Activated CD8-positive, alpha-beta memory T cell treated with anti-CD3 and anti-CD28 coated beads, Interleukin-2, amount 10 ng/mL, durations not matched to agents 7 days and 5 days (primary cell): ENCODE measurements around the gene TIAM2. TPM values are rescaled to one million over a fixed set of nuclear protein-coding genes. Genes with fewer than 3 reads are reported as not detected.
A peak's percentile ranks its signal among the peaks of the same experiment; 100 is the strongest.
"Not testable (repeated sequence)": the region's sequence is repeated elsewhere in the genome, so short reads cannot be mapped to it uniquely, and the experiment has no call there.

Source experiments
- ATAC-seq: fragments of 150-1000 bp; cut with Tn5 transposase; one replicate; pipeline ENCODE4 v1.10.0; 2021; ENCODE audit warnings: moderate library complexity
- CTCF ChIA-PET: fragments of 350-600 bp; sonication (Branson Sonifier 250); formaldehyde crosslinking; loops from one replicate; lab custom pipeline; 2021; ENCODE audit warnings: antibody characterized with exemption; lab: Charles Lee
- DNase-seq: peaks from one replicate; pipeline ENCODE4 v3.0.0-alpha.2; 2020
- H3K27ac Mint-ChIP-seq: one replicate; pipeline ENCODE4 v1.8.0; 2021; ENCODE audit warnings: mild to moderate bottlenecking, mixed read lengths
- H3K27me3 Mint-ChIP-seq: one replicate; pipeline ENCODE4 v1.8.0; 2021; ENCODE audit warnings: mixed read lengths
- H3K36me3 Mint-ChIP-seq: one replicate; pipeline ENCODE4 v1.8.0; 2021; ENCODE audit warnings: mild to moderate bottlenecking, mixed read lengths
- H3K4me1 Mint-ChIP-seq: one replicate; pipeline ENCODE4 v1.8.0; 2021; ENCODE audit warnings: mixed read lengths
- H3K4me3 Mint-ChIP-seq: one replicate; pipeline ENCODE4 v1.8.0; 2021; ENCODE audit warnings: mild to moderate bottlenecking, moderate library complexity, mixed read lengths
- H3K9me3 Mint-ChIP-seq: one replicate; pipeline ENCODE4 v1.8.0; 2022; ENCODE audit warnings: low read depth, mixed read lengths
- total RNA-seq, 2 experiments: library from RNA; stranded (reverse); gene quantifications; one replicate each; pipeline ENCODE4 v1.2.3, GENCODE V29; 2021

TIAM2 gene
- total RNA-seq, 2 experiments from 2014 or later, result 6.9 to 14.6 TPM

DNA sequence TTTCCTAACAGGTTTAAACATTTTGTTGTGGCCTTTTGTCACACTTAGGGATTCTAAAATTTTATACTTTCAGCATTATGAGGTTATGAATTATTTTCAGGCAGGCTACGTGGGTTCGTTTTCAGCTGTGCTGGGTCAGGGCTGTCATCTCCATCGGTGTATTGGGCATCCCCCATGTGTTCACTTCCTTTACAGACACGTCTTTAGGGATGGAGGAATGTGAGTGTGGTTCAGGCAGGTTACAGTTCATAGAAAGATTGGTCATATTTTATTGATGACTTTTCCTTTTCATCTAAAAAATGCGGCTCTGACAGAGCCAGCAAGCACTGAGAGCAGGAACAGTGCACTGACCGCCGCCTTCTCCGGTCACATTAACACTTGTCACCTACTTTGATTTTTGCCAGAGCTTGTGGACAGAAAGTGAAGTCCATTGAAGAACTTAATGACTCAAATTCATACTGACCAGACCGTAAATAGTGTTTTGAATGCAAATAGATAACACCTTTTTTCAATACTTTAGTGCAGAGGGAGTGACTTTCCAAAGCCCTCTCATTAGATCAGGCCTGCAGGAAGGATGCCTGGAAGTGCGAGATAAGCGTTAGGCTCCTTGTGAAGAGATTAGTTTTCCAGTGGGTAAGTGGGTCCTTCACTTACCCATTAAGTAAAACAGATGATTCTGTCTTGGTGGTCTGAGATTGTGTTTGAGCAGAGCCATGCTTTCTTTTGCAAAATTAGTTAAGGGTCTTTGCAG, 113.1 kb downstream of the TIAM2 start:
- peak overlapping the region; percentile 5 for H3K27ac Mint-ChIP-seq
- H3K9me3 Mint-ChIP-seq, result no peaks in the 10 kb centered on the region
- CTCF ChIA-PET, result interaction anchor here (1.1 kb wide), 1 partner anchor 8 kb away, joined by 3 read pairs; no protein-coding TSS in a partner anchor
- H3K4me3 Mint-ChIP-seq, result peak overlapping the region; percentile 40
- DNase-seq (no peak), ATAC-seq (no peak)
- peaks cover 16% of the 10 kb centered on the region for H3K4me1 Mint-ChIP-seq
- H3K27me3 Mint-ChIP-seq, result peaks cover 2% of the 10 kb centered on the region
- peaks cover 1% of the 10 kb centered on the region for H3K36me3 Mint-ChIP-seq

DNA sequence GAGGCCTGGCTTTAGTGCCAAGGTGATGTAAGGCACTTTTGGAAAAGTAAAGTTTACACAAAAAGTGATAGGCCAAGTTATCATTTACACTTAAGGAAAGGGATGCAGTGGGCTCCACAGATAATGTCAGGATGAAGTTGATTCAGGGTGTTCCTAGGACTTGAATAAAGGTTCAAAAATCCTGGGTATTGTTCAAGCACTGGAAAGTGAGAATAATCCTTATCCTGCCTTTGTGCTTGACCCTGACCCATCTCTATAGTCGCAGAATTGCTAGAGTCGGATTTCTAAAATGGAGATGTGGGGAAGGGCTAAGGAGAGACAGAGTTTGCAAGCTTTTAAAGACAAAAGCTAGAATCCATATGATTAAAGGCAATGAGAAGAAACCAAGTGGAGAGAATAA, 115.6 kb downstream of the TIAM2 start:
- CTCF ChIA-PET, result interaction anchor here (0.6 to 1.2 kb wide), 2 partner anchors 13 to 23 kb away, joined by 3 read pairs; no protein-coding TSS in a partner anchor
- no peaks in the 10 kb centered on the region for H3K9me3 Mint-ChIP-seq
- H3K4me3 Mint-ChIP-seq, result no peak overlapping the region
- no peak overlapping the region for H3K27ac Mint-ChIP-seq
- H3K27me3 Mint-ChIP-seq, result peaks cover 2% of the 10 kb centered on the region
- DNase-seq (no peak), ATAC-seq (no peak)
- H3K4me1 Mint-ChIP-seq, result peaks cover 10% of the 10 kb centered on the region
- H3K36me3 Mint-ChIP-seq, result peaks cover 1% of the 10 kb centered on the region

DNA sequence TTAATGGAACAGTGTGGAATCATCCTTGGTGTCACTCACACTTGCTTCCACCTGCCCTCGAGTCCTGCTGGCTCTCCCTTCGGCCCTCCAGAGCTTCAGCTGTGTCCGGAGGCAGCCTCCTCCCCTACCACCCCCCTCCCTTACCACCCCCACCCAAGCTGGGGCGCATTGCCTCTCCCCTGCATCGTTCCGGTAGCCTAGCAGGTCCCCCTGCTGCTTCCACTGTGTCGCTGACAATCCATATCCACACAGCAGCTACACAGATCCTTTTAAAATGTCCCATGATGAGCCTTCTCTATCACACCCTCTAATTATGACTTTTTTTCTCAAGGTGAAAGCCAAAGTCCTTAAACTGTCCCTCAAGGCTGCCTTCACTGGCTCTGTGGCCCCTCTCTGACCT, 117.6 kb downstream of the TIAM2 start:
- CTCF ChIA-PET, result no interaction called here
- Mint-ChIP-seq H3K36me3 (peaks cover 1% of the 10 kb centered on the region), H3K4me1 (peaks cover 9% of the 10 kb centered on the region), H3K27me3 (peaks cover 2% of the 10 kb centered on the region), H3K4me3 (no peak overlapping the region), H3K27ac (no peak overlapping the region), H3K9me3 (no peaks in the 10 kb centered on the region)
- no peak for DNase-seq
- ATAC-seq, result no peak

DNA sequence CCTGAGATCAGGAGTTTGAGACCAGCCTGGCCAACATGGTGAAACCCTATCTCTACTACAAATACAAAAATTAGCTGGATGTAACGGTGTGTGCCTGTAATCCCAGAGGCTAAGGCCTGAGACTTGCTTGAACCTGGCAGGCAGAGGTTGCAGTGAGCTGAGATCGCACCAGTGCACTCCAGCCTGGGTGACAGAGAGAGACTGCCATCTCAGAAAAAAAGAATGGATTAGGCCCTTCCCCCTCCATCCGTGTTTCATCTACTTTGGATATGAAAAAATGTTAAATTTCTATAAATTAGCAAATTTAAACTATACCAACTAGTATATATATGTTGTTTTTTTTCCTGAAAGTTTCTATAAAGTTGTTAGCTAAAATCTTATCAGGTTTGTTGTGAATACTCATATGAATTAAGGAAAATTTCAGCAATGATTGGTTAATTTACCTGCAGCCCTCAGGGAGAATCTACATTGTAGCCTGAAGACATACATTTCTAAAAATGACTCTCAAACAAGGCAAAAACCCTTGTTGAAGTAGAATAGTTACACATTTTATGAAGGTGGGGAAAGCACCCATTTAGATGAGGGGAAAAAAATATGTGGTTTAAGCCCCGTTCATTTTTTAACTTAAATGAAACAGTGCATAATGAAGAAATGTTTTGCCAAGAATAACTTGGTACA, 120.9 kb downstream of the TIAM2 start:
- Mint-ChIP-seq H3K36me3 (peaks cover 1% of the 10 kb centered on the region), H3K27me3 (peaks cover 2% of the 10 kb centered on the region), H3K4me3 (no peak overlapping the region), H3K4me1 (peaks cover 7% of the 10 kb centered on the region), H3K27ac (no peak overlapping the region), H3K9me3 (no peaks in the 10 kb centered on the region)
- CTCF ChIA-PET, result interaction anchor here (1.0 kb wide), 2 partner anchors 8 to 159 kb away, joined by 3 read pairs; no protein-coding TSS in a partner anchor
- ATAC-seq (no peak), DNase-seq (no peak)

DNA sequence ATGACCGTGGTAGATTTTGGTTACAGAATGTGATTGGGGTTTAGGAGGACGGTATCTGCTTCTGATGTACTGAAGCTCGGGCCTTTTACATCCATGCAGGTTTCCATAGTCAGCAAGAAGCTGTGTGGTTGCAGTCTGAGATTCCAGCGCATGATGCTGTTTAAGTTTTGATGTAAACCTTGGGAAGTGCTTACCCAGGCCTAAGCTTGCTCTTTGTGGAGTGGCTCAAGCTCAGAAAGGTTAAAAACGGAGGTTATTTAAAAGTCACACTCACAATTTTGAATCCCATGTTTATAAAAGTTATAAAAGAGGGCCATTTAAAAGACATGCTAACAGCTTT, 121.4 kb downstream of the TIAM2 start:
- Mint-ChIP-seq H3K36me3 (peaks cover 1% of the 10 kb centered on the region), H3K4me1 (peaks cover 7% of the 10 kb centered on the region), H3K4me3 (no peak overlapping the region), H3K9me3 (no peaks in the 10 kb centered on the region), H3K27ac (no peak overlapping the region), H3K27me3 (peaks cover 2% of the 10 kb centered on the region)
- no peak for ATAC-seq
- CTCF ChIA-PET, result interaction anchor here (1.0 kb wide), 2 partner anchors 8 to 160 kb away, joined by 3 read pairs; no protein-coding TSS in a partner anchor
- DNase-seq, result no peak

DNA sequence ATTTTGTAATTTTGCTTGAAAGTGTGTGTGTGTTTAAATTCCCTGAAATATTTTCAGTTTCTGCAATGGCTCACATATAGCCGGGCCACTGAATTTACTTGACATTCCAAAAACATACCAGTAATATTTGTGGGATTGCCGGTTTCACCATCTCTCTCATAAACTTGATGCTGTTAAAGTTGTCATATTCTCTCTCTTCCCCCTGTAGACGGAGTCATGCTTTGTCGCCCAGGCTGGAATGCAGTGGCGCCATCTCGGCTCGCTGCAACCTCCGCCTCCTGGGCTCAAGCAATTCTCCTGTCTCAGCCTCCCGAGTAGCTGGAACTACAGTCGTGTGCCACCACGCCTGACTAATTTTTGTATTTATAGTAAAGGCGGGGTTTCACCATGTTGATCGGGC, 122.1 kb downstream of the TIAM2 start:
- Mint-ChIP-seq H3K4me1 (peaks cover 7% of the 10 kb centered on the region), H3K9me3 (no peaks in the 10 kb centered on the region), H3K36me3 (no peaks in the 10 kb centered on the region), H3K27me3 (no peaks in the 10 kb centered on the region), H3K27ac (no peak overlapping the region), H3K4me3 (no peak overlapping the region)
- ATAC-seq (no peak), DNase-seq (no peak)
- CTCF ChIA-PET, result interaction anchor here (1.0 kb wide), 1 partner anchor 161 kb away, joined by 3 read pairs; no protein-coding TSS in a partner anchor

DNA sequence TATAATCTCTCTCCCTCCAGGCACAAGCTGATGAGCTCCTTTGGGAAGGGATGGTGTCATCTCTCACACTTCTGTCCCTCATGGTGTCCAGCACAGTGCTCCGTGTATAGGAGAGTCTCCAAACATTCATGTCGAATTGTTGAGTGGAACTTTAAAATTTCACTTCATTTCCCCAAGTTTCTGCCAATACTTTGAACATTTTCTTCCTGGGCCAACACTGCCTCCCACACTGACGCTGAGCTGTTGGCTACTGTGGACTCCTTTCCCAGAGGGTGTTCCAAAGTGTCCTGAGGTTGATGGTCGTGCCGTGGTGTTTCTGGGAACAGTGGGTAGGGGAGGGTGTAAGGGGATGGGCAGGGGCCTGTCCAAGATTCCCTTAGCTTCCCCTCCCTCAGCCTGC, 122.7 kb downstream of the TIAM2 start:
- ATAC-seq (no peak), DNase-seq (no peak)
- Mint-ChIP-seq H3K4me1 (peaks cover 7% of the 10 kb centered on the region), H3K4me3 (no peak overlapping the region), H3K9me3 (no peaks in the 10 kb centered on the region), H3K27ac (no peak overlapping the region), H3K27me3 (no peaks in the 10 kb centered on the region), H3K36me3 (no peaks in the 10 kb centered on the region)
- CTCF ChIA-PET, result interaction anchor here (0.6 kb wide), 1 partner anchor 130 kb away, joined by 3 read pairs; no protein-coding TSS in a partner anchor

DNA sequence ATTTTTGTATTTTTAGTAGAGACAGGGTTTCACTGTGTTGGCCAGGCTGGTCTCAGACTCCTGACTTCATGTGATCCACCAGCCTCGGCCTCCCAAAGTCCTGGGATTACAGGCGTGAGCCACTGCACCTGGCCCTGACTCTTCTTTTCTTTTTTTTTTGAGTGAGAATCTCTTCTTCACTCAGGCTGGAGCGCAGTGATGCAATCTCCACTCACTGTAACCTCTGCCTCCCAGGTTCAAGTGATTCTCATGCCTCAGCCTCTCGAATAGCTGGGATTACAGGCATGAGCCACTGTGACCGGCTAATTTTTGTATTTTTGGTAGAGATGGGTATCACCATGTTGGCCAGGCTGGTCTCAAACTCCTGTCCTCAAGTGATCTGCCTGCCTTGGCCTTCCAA, 124.1 kb downstream of the TIAM2 start:
- H3K27ac Mint-ChIP-seq, H3K36me3 Mint-ChIP-seq, DNase-seq, H3K4me1 Mint-ChIP-seq, ATAC-seq, H3K4me3 Mint-ChIP-seq, CTCF ChIA-PET, H3K9me3 Mint-ChIP-seq, H3K27me3 Mint-ChIP-seq: not testable (repeated sequence)

DNA sequence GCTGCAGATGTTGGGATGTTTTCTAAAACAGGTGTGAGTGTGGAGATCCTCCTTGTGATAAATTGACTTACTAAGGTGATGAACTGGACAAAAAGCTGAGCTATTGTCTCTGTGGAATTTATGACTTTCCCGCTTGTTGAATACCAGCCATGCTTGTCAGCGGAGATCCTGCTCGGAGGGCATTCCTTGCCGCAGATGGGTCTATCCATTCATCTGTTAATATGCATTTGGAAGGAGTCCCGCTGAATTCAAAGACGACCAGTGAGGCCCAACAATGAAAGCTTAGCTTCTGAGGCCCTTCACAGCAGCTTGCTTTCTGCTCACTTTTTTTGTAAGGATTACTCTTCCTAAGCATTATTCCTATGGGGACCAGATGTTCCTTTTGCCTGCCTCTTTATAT, 124.9 kb downstream of the TIAM2 start:
- ATAC-seq, result no peak
- H3K4me1 Mint-ChIP-seq, result peaks cover 7% of the 10 kb centered on the region
- H3K27ac Mint-ChIP-seq, result no peak overlapping the region
- H3K9me3 Mint-ChIP-seq, result no peaks in the 10 kb centered on the region
- DNase-seq, result no peak
- H3K36me3 Mint-ChIP-seq, result no peaks in the 10 kb centered on the region
- no peak overlapping the region for H3K4me3 Mint-ChIP-seq
- CTCF ChIA-PET, result interaction anchor here (1.1 kb wide), 1 partner anchor 16 kb away, joined by 3 read pairs; no protein-coding TSS in a partner anchor
- H3K27me3 Mint-ChIP-seq, result no peaks in the 10 kb centered on the region

DNA sequence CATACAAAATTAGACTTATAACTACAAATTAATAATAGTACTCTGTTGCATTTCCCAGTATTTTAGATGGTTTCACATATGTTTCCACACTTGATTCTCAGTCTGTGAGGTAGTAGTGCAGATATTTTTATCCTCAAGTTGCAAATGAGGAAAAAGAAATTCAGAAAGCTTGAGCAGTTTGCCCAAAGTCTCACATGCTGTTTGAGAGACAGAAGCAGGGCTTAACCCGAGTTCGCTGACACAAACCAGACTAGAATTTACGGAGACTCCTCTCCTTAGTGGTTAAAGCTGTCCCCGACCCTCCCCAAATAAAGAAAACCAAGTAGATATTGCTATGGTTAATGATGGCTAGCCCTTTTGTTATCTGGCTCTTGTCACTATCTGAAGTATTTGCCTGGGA, 126.2 kb downstream of the TIAM2 start:
- DNase-seq (no peak), ATAC-seq (no peak)
- Mint-ChIP-seq H3K4me1 (peaks cover 11% of the 10 kb centered on the region), H3K27me3 (no peaks in the 10 kb centered on the region), H3K4me3 (no peak overlapping the region), H3K9me3 (no peaks in the 10 kb centered on the region), H3K36me3 (no peaks in the 10 kb centered on the region), H3K27ac (no peak overlapping the region)
- CTCF ChIA-PET, result no interaction called here

DNA sequence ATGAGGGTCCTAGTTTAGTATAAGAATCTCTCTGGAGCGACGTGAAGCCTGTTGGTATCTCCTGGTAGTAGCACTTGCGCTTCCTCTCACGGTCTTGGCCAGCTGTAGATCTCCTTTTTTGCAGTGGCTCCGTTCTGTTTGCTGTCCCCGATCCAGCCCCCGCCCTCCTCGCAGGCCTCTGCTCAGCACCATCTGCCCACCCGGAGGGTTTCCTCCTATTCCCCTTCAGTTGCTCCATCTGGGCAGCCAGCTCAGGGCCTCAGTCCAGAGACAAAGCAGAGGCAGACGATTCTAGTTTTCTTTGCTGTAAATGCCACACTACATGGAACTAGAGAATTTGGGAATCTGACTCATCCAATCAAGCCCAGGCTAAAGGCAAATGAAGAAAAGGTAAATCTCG, 126.6 kb downstream of the TIAM2 start:
- H3K27me3 Mint-ChIP-seq, result no peaks in the 10 kb centered on the region
- no peaks in the 10 kb centered on the region for H3K9me3 Mint-ChIP-seq
- H3K4me3 Mint-ChIP-seq, result no peak overlapping the region
- no peak for DNase-seq
- CTCF ChIA-PET, result no interaction called here
- ATAC-seq, result no peak
- no peaks in the 10 kb centered on the region for H3K36me3 Mint-ChIP-seq
- peaks cover 9% of the 10 kb centered on the region for H3K4me1 Mint-ChIP-seq
- no peak overlapping the region for H3K27ac Mint-ChIP-seq

DNA sequence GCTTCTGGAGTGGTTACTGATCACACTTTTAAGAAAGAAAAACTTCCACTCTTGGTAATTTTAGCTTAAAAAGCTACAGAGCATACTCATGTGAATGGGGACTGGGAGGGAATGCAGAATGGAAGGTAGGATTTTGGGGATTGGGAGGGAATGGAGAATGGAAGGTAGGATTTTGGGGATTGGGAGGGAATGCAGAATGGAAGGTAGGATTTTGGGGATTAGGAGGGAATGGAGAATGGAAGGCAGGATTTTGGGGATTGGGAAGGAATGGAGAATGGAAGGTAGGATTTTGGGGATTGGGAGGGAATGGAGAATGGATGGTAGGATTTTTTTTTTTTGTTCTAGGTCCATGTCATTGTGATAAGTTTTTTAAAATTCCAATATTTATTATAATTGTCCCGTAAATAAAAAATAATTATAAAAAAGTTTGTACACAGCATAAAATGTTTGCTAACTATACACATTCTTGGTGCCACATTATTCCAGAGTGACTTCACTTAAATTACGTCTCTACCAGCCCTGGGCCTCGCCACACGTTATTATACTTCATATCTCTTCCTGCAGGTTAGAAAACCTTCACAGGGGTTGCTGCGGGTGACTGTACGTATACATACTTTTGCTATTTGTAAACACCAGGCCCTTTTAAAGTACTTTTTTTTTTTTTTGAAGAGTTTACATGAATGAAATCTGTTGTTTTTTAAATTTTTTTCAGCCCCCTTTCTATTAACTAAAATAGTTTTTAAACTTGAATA, 127.3 kb downstream of the TIAM2 start:
- CTCF ChIA-PET, result no interaction called here
- Mint-ChIP-seq H3K4me3 (no peak overlapping the region), H3K36me3 (peaks cover 1% of the 10 kb centered on the region), H3K27ac (no peak overlapping the region), H3K9me3 (no peaks in the 10 kb centered on the region), H3K27me3 (no peaks in the 10 kb centered on the region), H3K4me1 (peaks cover 14% of the 10 kb centered on the region)
- no peak for DNase-seq
- ATAC-seq, result no peak

DNA sequence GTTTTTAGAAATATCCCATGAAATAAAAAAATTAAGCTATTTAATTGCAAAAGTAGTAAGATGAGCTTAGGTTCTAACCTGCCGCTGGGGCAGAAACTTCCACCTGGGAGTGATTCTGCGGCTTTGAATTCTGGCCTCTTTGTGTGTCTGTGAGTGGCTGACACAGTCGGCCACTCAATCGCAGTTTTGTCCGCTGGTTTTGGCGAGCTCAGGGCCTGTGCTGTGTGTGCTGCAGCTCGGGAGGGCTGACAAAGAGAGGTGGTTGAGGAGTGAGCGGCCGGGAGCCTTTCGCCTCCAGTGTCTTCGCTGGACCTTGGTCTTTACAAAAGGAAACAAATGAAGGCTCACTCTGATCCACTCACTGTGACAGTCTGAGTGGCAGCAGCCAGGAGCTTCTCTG, 128.4 kb downstream of the TIAM2 start:
- ATAC-seq (no peak), DNase-seq (no peak)
- Mint-ChIP-seq H3K9me3 (no peaks in the 10 kb centered on the region), H3K4me1 (peaks cover 16% of the 10 kb centered on the region), H3K36me3 (peaks cover 1% of the 10 kb centered on the region), H3K27me3 (no peaks in the 10 kb centered on the region), H3K4me3 (no peak overlapping the region), H3K27ac (no peak overlapping the region)
- CTCF ChIA-PET, result interaction anchor here (1.2 kb wide), 1 partner anchor 54 kb away, joined by 3 read pairs; no protein-coding TSS in a partner anchor
